Measurements from ENCODE around the gene CYP4F2. TPM values are rescaled to one million over a fixed set of nuclear protein-coding genes. Genes with fewer than 3 reads are reported as not detected.
"Not testable (repeated sequence)": the region's sequence is repeated elsewhere in the genome, so short reads cannot be mapped to it uniquely, and the experiment has no call there.

CYP4F2 gene
- total and polyA plus RNA-seq, 4 donors, result 0.43 TPM; not detected in 3

DNA sequence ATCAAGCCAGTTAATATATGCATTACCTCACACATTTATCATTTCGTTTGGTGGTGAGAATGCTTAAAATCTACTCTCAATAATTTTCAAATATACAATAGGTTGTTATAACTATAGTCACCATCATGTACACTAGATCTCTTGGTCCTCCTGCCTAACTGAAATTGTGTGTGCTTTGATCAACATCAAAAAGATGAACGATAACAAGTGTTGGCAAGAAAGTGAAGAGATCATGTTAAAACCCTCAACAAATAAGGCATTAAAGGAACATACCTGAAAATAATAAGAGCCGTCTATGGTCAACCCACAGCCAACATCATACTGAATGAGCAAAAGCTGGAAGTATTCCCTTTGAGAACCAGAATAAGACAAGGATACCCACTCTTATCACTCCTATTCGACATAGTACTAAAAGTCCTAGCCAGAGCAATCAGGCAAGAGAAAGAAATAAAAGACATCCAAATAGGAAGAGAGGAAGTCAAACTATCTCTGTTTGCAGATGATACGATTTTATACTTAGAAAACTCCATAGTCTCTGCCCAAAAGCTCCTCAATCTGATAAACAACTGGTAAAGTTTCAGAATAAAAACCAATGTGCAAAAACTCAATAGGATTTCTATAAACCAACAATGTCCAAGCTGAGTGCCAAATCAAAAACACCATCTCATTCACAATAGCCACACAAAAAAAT lies 54.5 kb downstream of the CYP4F2 start:
- H3K27ac ChIP-seq (ENCODE audit: low read depth in 1 of 2, low read length in 1 of 2), result no peak overlapping the region
- H3K4me1 ChIP-seq (ENCODE audit: control insufficient read depth in 5 of 5, insufficient read depth in 5 of 5, low read length in 5 of 5), result peaks cover 0 to 2% (median 0%) of the 10 kb centered on the region in 5 donors
- H3K9me3 ChIP-seq (ENCODE audit: control insufficient read depth in 4 of 4, insufficient read depth in 3 of 4, low read length in 3 of 4), result no peaks in the 10 kb centered on the region
- no peak overlapping the region for H3K4me3 ChIP-seq
- H3K27me3 ChIP-seq (ENCODE audit: control insufficient read depth in 3 of 3, insufficient read depth in 3 of 3, low read length in 2 of 3), result no peaks in the 10 kb centered on the region
- DNase-seq (no peak), ATAC-seq (ENCODE audit: insufficient read depth, low FRiP score) (no peak)
- H3K36me3 ChIP-seq (ENCODE audit: control insufficient read depth in 4 of 4, insufficient read depth in 4 of 4, low read length in 4 of 4), result no peaks in the 10 kb centered on the region
- TF ChIP-seq CTCF (IDR thresholded peaks at IDR 0.05; ENCODE audit: control extremely low read depth, extremely low read depth), result no peak
- no peak overlapping the region for H3K9ac ChIP-seq (ENCODE audit: insufficient read depth in 1 of 2, low read length in 2 of 2)
- 40 to 61% methylated on average over 5 of the region's 5 CpGs for WGBS, 2 donors

DNA sequence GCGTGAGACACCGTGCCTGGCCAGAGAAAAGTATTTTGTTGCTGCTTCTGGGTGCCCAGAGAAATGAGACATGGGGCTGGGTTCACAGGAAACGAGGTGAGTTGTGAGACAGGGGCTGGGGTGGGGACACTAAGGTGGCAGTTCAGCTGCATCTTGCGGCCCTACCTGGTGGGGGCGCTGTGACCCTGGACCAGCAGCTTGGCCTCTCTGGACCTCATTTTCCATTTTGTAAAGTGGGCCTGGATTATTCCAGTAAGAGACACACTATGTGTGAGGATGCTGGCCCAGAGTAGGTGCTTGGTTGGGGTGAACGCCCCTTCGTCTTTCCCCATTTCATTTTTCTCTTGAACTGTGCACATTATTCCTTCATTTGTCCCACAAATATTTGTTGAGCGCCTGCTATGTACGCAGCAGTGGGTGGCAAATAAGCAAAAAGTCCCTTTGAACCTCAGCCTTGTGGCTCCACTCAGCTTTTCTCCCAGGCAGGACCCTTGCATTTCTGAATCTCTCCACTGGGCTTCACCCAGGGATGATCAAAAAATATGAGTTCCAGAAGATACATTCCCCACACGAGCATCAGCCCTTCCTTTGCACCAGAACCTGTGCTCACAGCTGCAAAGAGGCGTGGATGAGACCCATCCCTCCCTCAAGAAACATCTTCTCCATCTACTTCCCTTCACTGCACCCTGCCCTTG lies 55.9 kb downstream of the CYP4F2 start:
- TF ChIP-seq CTCF (IDR thresholded peaks at IDR 0.05; ENCODE audit: control extremely low read depth, extremely low read depth), result no peak
- no peak for ATAC-seq (ENCODE audit: insufficient read depth, low FRiP score)
- no peak overlapping the region for H3K9ac ChIP-seq (ENCODE audit: insufficient read depth in 1 of 2, low read length in 2 of 2)
- peaks cover 0 to 8% (median 0%) of the 10 kb centered on the region in 5 donors for H3K4me1 ChIP-seq (ENCODE audit: control insufficient read depth in 5 of 5, insufficient read depth in 5 of 5, low read length in 5 of 5)
- no peaks in the 10 kb centered on the region for H3K36me3 ChIP-seq (ENCODE audit: control insufficient read depth in 4 of 4, insufficient read depth in 4 of 4, low read length in 4 of 4)
- no peaks in the 10 kb centered on the region for H3K9me3 ChIP-seq (ENCODE audit: control insufficient read depth in 4 of 4, insufficient read depth in 3 of 4, low read length in 3 of 4)
- WGBS, 2 donors, result 64 to 70% methylated on average over 11 of the region's 11 CpGs
- no peak for DNase-seq
- H3K27ac ChIP-seq (ENCODE audit: low read depth in 1 of 2, low read length in 1 of 2), result no peak overlapping the region
- no peak overlapping the region for H3K4me3 ChIP-seq
- H3K27me3 ChIP-seq (ENCODE audit: control insufficient read depth in 3 of 3, insufficient read depth in 3 of 3, low read length in 2 of 3), result no peaks in the 10 kb centered on the region

- DNase-seq (no peak), ATAC-seq (ENCODE audit: insufficient read depth, low FRiP score) (no peak)
- H3K27ac ChIP-seq (ENCODE audit: low read depth in 1 of 2, low read length in 1 of 2), result no peak overlapping the region
- no peak for TF ChIP-seq CTCF (IDR thresholded peaks at IDR 0.05; ENCODE audit: control extremely low read depth, extremely low read depth)
- no peak overlapping the region for H3K4me3 ChIP-seq
- peaks cover 0 to 12% (median 4%) of the 10 kb centered on the region in 5 donors for H3K4me1 ChIP-seq (ENCODE audit: control insufficient read depth in 5 of 5, insufficient read depth in 5 of 5, low read length in 5 of 5)
- no peaks in the 10 kb centered on the region for H3K27me3 ChIP-seq (ENCODE audit: control insufficient read depth in 3 of 3, insufficient read depth in 3 of 3, low read length in 2 of 3)
- H3K9me3 ChIP-seq (ENCODE audit: control insufficient read depth in 4 of 4, insufficient read depth in 3 of 4, low read length in 3 of 4), result no peaks in the 10 kb centered on the region
- no peaks in the 10 kb centered on the region for H3K36me3 ChIP-seq (ENCODE audit: control insufficient read depth in 4 of 4, insufficient read depth in 4 of 4, low read length in 4 of 4)
- no peak overlapping the region for H3K9ac ChIP-seq (ENCODE audit: insufficient read depth in 1 of 2, low read length in 2 of 2)
- WGBS, 2 donors, result 75 to 82% methylated on average over 2 of the region's 2 CpGs
These were observed 57.0 kb downstream of the CYP4F2 start for GRCh38 chr19:15840833-15841232.

DNA sequence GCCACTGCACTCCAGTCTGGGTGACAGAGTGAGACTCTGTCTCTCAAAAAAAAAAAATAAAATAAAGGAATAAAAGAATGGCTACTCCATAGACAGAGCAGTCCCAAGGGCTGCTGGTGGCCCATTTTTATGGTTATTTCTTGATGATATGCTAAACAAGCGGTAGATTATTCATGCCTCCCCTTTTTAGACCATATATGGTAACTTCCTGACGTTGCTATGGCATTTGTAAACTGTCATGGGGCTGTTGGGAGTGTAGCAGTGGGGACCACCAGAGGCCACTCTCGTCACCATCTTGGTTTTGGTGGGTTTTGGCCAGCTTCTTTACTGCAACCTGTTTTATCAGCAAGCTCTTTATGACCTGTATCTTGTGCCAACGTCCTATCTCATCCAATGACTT lies 58.0 kb downstream of the CYP4F2 start:
- H3K36me3 ChIP-seq (ENCODE audit: control insufficient read depth in 4 of 4, insufficient read depth in 4 of 4, low read length in 4 of 4); H3K9me3 ChIP-seq (ENCODE audit: control insufficient read depth in 4 of 4, insufficient read depth in 3 of 4, low read length in 3 of 4); H3K4me3 ChIP-seq; ATAC-seq (ENCODE audit: insufficient read depth, low FRiP score); H3K27ac ChIP-seq (ENCODE audit: low read depth in 1 of 2, low read length in 1 of 2); H3K9ac ChIP-seq (ENCODE audit: insufficient read depth in 1 of 2, low read length in 2 of 2); DNase-seq; H3K27me3 ChIP-seq (ENCODE audit: control insufficient read depth in 3 of 3, insufficient read depth in 3 of 3, low read length in 2 of 3): not testable (repeated sequence)
- WGBS, 2 donors, result 72 to 86% methylated on average over 4 of the region's 4 CpGs
- peaks cover 0 to 14% (median 5%) of the 10 kb centered on the region in 5 donors for H3K4me1 ChIP-seq (ENCODE audit: control insufficient read depth in 5 of 5, insufficient read depth in 5 of 5, low read length in 5 of 5)

Data from lung (tissue), 12 donors.